H1 (cell line): ENCODE measurements around the gene DNAH1. TPM values are rescaled to one million over a fixed set of nuclear protein-coding genes. Genes with fewer than 3 reads are reported as not detected.

Experiments
- CTCF ChIA-PET: fragments of 300-600 bp; sonication (Branson Sonifier 250); formaldehyde crosslinking; loops from one replicate; lab custom pipeline; 2021; ENCODE audit not compliant: partially characterized antibody; lab: Charles Lee
- POLR2A ChIA-PET: fragments of 300-600 bp; sonication (Branson Sonifier 250); formaldehyde crosslinking; loops from one replicate; lab custom pipeline; 2021; ENCODE audit warnings: inconsistent platforms; ENCODE audit not compliant: partially characterized antibody; lab: Charles Lee
- DNase-seq, 2 experiments: peaks; one replicate each; pipeline versions ENCODE4 v3.0.0 to v3.0.0-alpha.2; 2010 to 2022; ENCODE audit warnings: low spot score in 2 of 2, low read depth in 1 of 2, mixed read lengths in 1 of 2
- FAIRE-seq: peaks from 2 replicates; lab custom pipeline; 2011; peaks lifted over from hg19 to GRCh38; lab: Jason Lieb, UNC
- H2AFZ ChIP-seq: 2 replicates; pipeline ENCODE4 v1.8.1; 2012; ENCODE audit warnings: low read length, inconsistent platforms
- H2AK5ac ChIP-seq: 2 replicates; pipeline ENCODE4 v1.6.1; 2013; ENCODE audit warnings: low read depth, low read length
- H2BK120ac ChIP-seq: replicated peaks from 2 replicates; pipeline ENCODE3; 2013; ENCODE audit warnings: low read depth, low read length, inconsistent platforms
- H2BK12ac ChIP-seq: 2 replicates; pipeline ENCODE4 v1.6.1; 2013; ENCODE audit warnings: low read depth, low read length
- H2BK15ac ChIP-seq: 2 replicates; pipeline ENCODE4 v1.6.1; 2013; ENCODE audit warnings: low read length
- H2BK20ac ChIP-seq: 2 replicates; pipeline ENCODE4 v1.6.1; 2013; ENCODE audit warnings: low read length
- H2BK5ac ChIP-seq: 2 replicates; pipeline ENCODE4 v1.6.1; 2013; ENCODE audit warnings: low read depth, low read length
- H3K14ac ChIP-seq: 2 replicates; pipeline ENCODE4 v1.6.1; 2013; ENCODE audit warnings: inconsistent platforms; ENCODE audit not compliant: insufficient read length
- H3K18ac ChIP-seq: 2 replicates; pipeline ENCODE4 v1.6.1; 2013; ENCODE audit warnings: low read length; ENCODE audit errors: extremely low read depth
- H3K23ac ChIP-seq: 2 replicates; pipeline ENCODE4 v1.6.1; 2013; ENCODE audit warnings: inconsistent platforms; ENCODE audit not compliant: insufficient read length
- H3K23me2 ChIP-seq: 2 replicates; pipeline ENCODE4 v1.6.1; 2013; ENCODE audit warnings: low read depth, low read length
- H3K27ac ChIP-seq: 2 replicates; pipeline ENCODE4 v1.6.1; 2011; ENCODE audit warnings: low read depth, low read length, inconsistent platforms
- H3K27me3 ChIP-seq, 4 experiments: replicated peaks in 1 of 4; 1 replicate in 1 of 4; 2 replicates in 3 of 4; pipeline versions ENCODE4 v1.6.1 to v1.8.1; 2011 to 2013; ENCODE audit warnings: low read length in 3 of 4, mild to moderate bottlenecking in 3 of 4, inconsistent platforms in 2 of 4, mixed read lengths in 2 of 4, moderate library complexity in 1 of 4; ENCODE audit not compliant: control insufficient read depth in 3 of 4, insufficient read depth in 3 of 4; ENCODE audit errors: extremely low read depth in 1 of 4
- H3K36me3 ChIP-seq, 4 experiments: 2 replicates each; pipeline versions ENCODE4 v1.6.1 to v1.8.1; 2011 to 2013; ENCODE audit warnings: mild to moderate bottlenecking in 4 of 4, low read length in 3 of 4, moderate library complexity in 2 of 4, control low read depth in 1 of 4, inconsistent platforms in 1 of 4; ENCODE audit not compliant: insufficient read depth in 4 of 4, control insufficient read depth in 2 of 4
- H3K4ac ChIP-seq: replicated peaks from 2 replicates; pipeline ENCODE3; 2013; ENCODE audit warnings: low read length, low read depth, mixed read lengths, inconsistent platforms; ENCODE audit not compliant: insufficient read length
- H3K4me1 ChIP-seq, 4 experiments: replicated peaks in 1 of 4; 1 replicate in 1 of 4; 2 replicates in 3 of 4; pipeline versions ENCODE4 v1.6.1 to v1.8.1; 2011 to 2013; ENCODE audit warnings: low read length in 3 of 4, inconsistent platforms in 2 of 4, mixed read lengths in 1 of 4; ENCODE audit not compliant: insufficient read depth in 4 of 4, control insufficient read depth in 3 of 4
- H3K4me2 ChIP-seq, 2 experiments: 2 replicates each; pipeline versions ENCODE4 v1.6.1 to v1.8.1; 2011 to 2013; ENCODE audit warnings: low read depth in 2 of 2, low read length in 2 of 2, control low read depth in 1 of 2, inconsistent platforms in 1 of 2, mild to moderate bottlenecking in 1 of 2; ENCODE audit not compliant: insufficient read depth in 1 of 2
- H3K4me3 ChIP-seq, 4 experiments: fragments of 200-600, 300-600 bp in 1 of 4; sonication (generic), shearing (Covaris generic), sonication (Bioruptor Twin) in 1 of 4; 2 replicates each; pipeline versions ENCODE4 v1.5.1 to v1.8.1; 2011 to 2016; ENCODE audit warnings: low read length in 4 of 4, low read depth in 3 of 4, control low read depth in 2 of 4, inconsistent platforms in 2 of 4, mild to moderate bottlenecking in 2 of 4, mixed read lengths in 1 of 4, moderate library complexity in 1 of 4; ENCODE audit not compliant: insufficient read depth in 2 of 4; ENCODE audit errors: extremely low read depth in 1 of 4
- H3K56ac ChIP-seq: replicated peaks from 2 replicates; pipeline ENCODE3; 2013; ENCODE audit warnings: low read depth, mild to moderate bottlenecking, mixed read lengths, low read length, inconsistent platforms; ENCODE audit not compliant: insufficient read length
- H3K79me1 ChIP-seq: 2 replicates; pipeline ENCODE4 v1.6.1; 2013; ENCODE audit warnings: low read depth, low read length, control low read depth
- H3K79me2 ChIP-seq, 2 experiments: 2 replicates each; pipeline versions ENCODE4 v1.6.1 to v1.8.1; 2012 to 2013; ENCODE audit warnings: low read length in 2 of 2, mild to moderate bottlenecking in 2 of 2, inconsistent platforms in 1 of 2; ENCODE audit not compliant: insufficient read depth in 2 of 2, control insufficient read depth in 1 of 2
- H3K9ac ChIP-seq, 4 experiments: replicated peaks in 1 of 4; 1 replicate in 1 of 4; 2 replicates in 3 of 4; pipeline versions ENCODE4 v1.6.1 to v1.8.1; 2011 to 2013; ENCODE audit warnings: low read depth in 3 of 4, low read length in 3 of 4, control low read depth in 2 of 4, mild to moderate bottlenecking in 2 of 4, moderate library complexity in 2 of 4, inconsistent platforms in 1 of 4; ENCODE audit errors: extremely low read depth in 1 of 4
- H3K9me3 ChIP-seq, 2 experiments: 2 replicates each; pipeline versions ENCODE4 v1.6.1 to v1.8.1; 2012 to 2013; ENCODE audit warnings: mild to moderate bottlenecking in 2 of 2, moderate library complexity in 2 of 2, control low read depth in 1 of 2, inconsistent platforms in 1 of 2, low read depth in 1 of 2, low read length in 1 of 2, mixed read lengths in 1 of 2; ENCODE audit not compliant: insufficient read depth in 2 of 2
- H4K20me1 ChIP-seq, 2 experiments: replicated peaks in 1 of 2; 2 replicates each; pipeline versions ENCODE3 to v1.8.1; 2011 to 2013; ENCODE audit warnings: inconsistent platforms in 2 of 2, low read length in 2 of 2, mild to moderate bottlenecking in 1 of 2; ENCODE audit not compliant: insufficient read depth in 2 of 2, control insufficient read depth in 1 of 2
- H4K5ac ChIP-seq: 2 replicates; pipeline ENCODE4 v1.6.1; 2013; ENCODE audit warnings: low read length, low read depth, mixed read lengths, inconsistent platforms; ENCODE audit not compliant: insufficient read length
- H4K8ac ChIP-seq: 2 replicates; pipeline ENCODE4 v1.8.0; 2013; ENCODE audit warnings: mild to moderate bottlenecking, moderate library complexity, low read length, inconsistent platforms; ENCODE audit not compliant: insufficient read depth; ENCODE audit errors: extremely low read depth
- H4K91ac ChIP-seq: replicated peaks from 2 replicates; pipeline ENCODE3; 2013; ENCODE audit warnings: low read length, mixed read lengths, inconsistent platforms; ENCODE audit not compliant: insufficient read length
- ASH2L ChIP-seq: fragments of 200-600, 300-600 bp; sonication (generic); IDR thresholded peaks from one replicate; pipeline ENCODE4 v1.7.1; 2017; ENCODE audit warnings: low read length
- WGBS, 2 experiments: shearing (Covaris generic) in 1 of 2; methylation state at CpG; one replicate each; pipeline versions ENCODE4 v1.1.6 to v1.1.7; 2013 to 2015; ENCODE audit warnings: low lambda C conversion rate in 2 of 2, mixed read lengths in 2 of 2, inconsistent platforms in 1 of 2, low coverage in 1 of 2, missing lambda C conversion rate in 1 of 2; ENCODE audit not compliant: insufficient replicate concordance in 2 of 2, insufficient coverage in 1 of 2, insufficient read length in 1 of 2; ENCODE audit errors: extremely low coverage in 1 of 2, missing lambda C conversion rate in 1 of 2; 5-methylcytosine and 5-hydroxymethylcytosine counted together
- polyA plus RNA-seq, 7 experiments: library from polyadenylated mRNA; depleted of rRNA in 3 of 7; stranded (reverse) in 5 of 7; unstranded in 2 of 7; fragments of >200 nt in 5 of 7; fragments of 200-250 nt in 2 of 7; gene quantifications; 1 replicate in 5 of 7; 2 replicates in 1 of 7; 4 replicates in 1 of 7; pipeline versions ENCODE4 v1.2.1 to v1.2.3, GENCODE V29; 2011 to 2013; ENCODE audit warnings: missing spikeins in 2 of 7, mixed read lengths in 2 of 7
- total RNA-seq: library from RNA; stranded (reverse); fragmentation: NEBNext Ultra II Directional; extraction: Animal tissue kit (Norgen Biotek cat#: 25700); gene quantifications from 2 replicates; pipeline ENCODE4 v1.2.1, GENCODE V29; 2021

The DNAH1 gene
- total and polyA plus RNA-seq, 2 of the 8 experiments (the other 6 are each of a cell fraction or from before 2014, with no cell fraction given), result 1.0 to 1.5 TPM

- no peak overlapping the region for H3K27ac ChIP-seq
- no peak overlapping the region for H2AK5ac ChIP-seq
- H3K27me3 ChIP-seq, result no peaks in the 10 kb centered on the region
- H4K20me1 ChIP-seq, result no peaks in the 10 kb centered on the region
- no peaks in the 10 kb centered on the region for H3K79me1 ChIP-seq
- H3K56ac ChIP-seq, result no peak overlapping the region
- H3K23me2 ChIP-seq, result no peaks in the 10 kb centered on the region
- H3K4ac ChIP-seq, result no peak overlapping the region
- WGBS, 2 experiments, result 97% methylated on average over 6 of the region's 6 CpGs; no CpG with 5 or more reads in 1 of the 2 experiments
- H3K9me3 ChIP-seq, result no peaks in the 10 kb centered on the region
- CTCF ChIA-PET, result interaction anchor here (0.7 to 1.4 kb wide), 4 partner anchors 22 to 326 kb away, joined by 3 to 4 read pairs (median 3); no protein-coding TSS in a partner anchor
- H2BK20ac ChIP-seq, result no peak overlapping the region
- H2BK5ac ChIP-seq, result no peak overlapping the region
- DNase-seq (no peak), FAIRE-seq (no peak)
- H4K91ac ChIP-seq, result peak overlapping the region; percentile 16
- H4K5ac ChIP-seq, result no peak overlapping the region
- no peaks in the 10 kb centered on the region for H3K79me2 ChIP-seq
- no peak overlapping the region for H4K8ac ChIP-seq
- no peak overlapping the region for H2BK120ac ChIP-seq
- TF ChIP-seq ASH2L, result no peak
- POLR2A ChIA-PET, result interaction anchor here (10.5 kb wide), 1 partner anchor 12 kb away, joined by 112 read pairs; the partner anchor contains the start of gene SEMA3G
- no peak overlapping the region for H2BK12ac ChIP-seq
- no peaks in the 10 kb centered on the region for H3K36me3 ChIP-seq
- H3K4me1 ChIP-seq, result peaks cover 0 to 2% (median 0%) of the 10 kb centered on the region in 4 experiments; a peak in 1 of 7 replicates
- H3K4me2 ChIP-seq, result no peak overlapping the region
- no peak overlapping the region for H3K23ac ChIP-seq
- no peak overlapping the region for H3K9ac ChIP-seq
- no peak overlapping the region for H2BK15ac ChIP-seq
- no peak overlapping the region for H2AFZ ChIP-seq
- H3K14ac ChIP-seq, result no peak overlapping the region
- no peak overlapping the region; the same call in 1 of the 2 replicates for H3K18ac ChIP-seq
- no peak overlapping the region for H3K4me3 ChIP-seq
Measured at GRCh38 chr3:52433996-52434479, 117.9 kb downstream of the DNAH1 start.
